HCT116 (cell line): ENCODE data around the gene MLH3.

Experiments
- EZH2 ChIP-seq: fragments of 200-600 bp; sonication (generic); IDR thresholded peaks from 2 replicates; pipeline ENCODE4 v1.6.1; 2017; ENCODE audit warnings: antibody characterized with exemption, mixed run types
- POLR2AphosphoS5 ChIP-seq: IDR thresholded peaks from 2 replicates; pipeline ENCODE4 v1.6.1; 2011; ENCODE audit warnings: mild to moderate bottlenecking, low read depth, low read length, moderate library complexity
- RAD21 ChIP-seq: IDR thresholded peaks from 2 replicates; pipeline ENCODE4 v1.6.1; 2012; ENCODE audit warnings: low read depth, mild to moderate bottlenecking
- TF ChIP-seq, protein P1 (sequence below), 3 experiments: fragments of 200-600 bp in 1 of 3; sonication (generic) in 1 of 3; IDR thresholded peaks in 2 of 3; conservative IDR thresholded peaks in 1 of 3; 2 replicates each; pipeline ENCODE4 v1.5.1; 2012 to 2017; ENCODE audit warnings: low read depth in 2 of 3, low read length in 2 of 3, antibody characterized with exemption in 1 of 3, borderline replicate concordance in 1 of 3, control low read depth in 1 of 3, mild to moderate bottlenecking in 1 of 3, mixed read lengths in 1 of 3, mixed run types in 1 of 3, moderate library complexity in 1 of 3; ENCODE audit not compliant: insufficient read depth in 1 of 3
- TF ChIP-seq, protein P2 (sequence below): IDR thresholded peaks from 2 replicates; pipeline ENCODE4 v1.6.1; 2012; ENCODE audit warnings: low read depth

DNA sequence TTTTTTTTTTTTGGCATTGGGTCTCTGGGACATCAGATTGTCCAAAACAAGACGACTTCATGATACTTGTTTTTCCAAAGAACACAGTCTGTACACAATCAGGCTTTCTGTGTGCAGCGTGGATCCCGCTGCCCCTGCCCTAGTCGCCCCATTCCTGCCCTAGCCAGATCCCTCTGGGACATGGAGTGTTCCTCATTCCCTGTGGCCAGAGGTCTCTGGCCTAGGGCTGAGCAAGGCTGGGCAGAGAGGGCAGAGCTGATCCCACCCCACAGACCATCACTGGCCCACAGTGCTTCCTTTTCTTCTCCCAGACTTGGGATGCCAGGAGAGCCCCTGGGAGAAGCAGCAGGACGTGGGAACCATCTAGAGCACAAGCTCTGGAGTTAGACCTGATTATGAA is 69.4 kb downstream of the MLH3 start:
- TF ChIP-seq EZH2, result no peak
- TF ChIP-seq, protein P1, sequence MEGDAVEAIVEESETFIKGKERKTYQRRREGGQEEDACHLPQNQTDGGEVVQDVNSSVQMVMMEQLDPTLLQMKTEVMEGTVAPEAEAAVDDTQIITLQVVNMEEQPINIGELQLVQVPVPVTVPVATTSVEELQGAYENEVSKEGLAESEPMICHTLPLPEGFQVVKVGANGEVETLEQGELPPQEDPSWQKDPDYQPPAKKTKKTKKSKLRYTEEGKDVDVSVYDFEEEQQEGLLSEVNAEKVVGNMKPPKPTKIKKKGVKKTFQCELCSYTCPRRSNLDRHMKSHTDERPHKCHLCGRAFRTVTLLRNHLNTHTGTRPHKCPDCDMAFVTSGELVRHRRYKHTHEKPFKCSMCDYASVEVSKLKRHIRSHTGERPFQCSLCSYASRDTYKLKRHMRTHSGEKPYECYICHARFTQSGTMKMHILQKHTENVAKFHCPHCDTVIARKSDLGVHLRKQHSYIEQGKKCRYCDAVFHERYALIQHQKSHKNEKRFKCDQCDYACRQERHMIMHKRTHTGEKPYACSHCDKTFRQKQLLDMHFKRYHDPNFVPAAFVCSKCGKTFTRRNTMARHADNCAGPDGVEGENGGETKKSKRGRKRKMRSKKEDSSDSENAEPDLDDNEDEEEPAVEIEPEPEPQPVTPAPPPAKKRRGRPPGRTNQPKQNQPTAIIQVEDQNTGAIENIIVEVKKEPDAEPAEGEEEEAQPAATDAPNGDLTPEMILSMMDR (IDR thresholded peaks at IDR 0.05 in 2 of 3, conservative IDR thresholded peaks at IDR 0.05 in 1 of 3; ENCODE audit: borderline replicate concordance in 1 of 3, insufficient read depth in 1 of 3, low read depth in 2 of 3, low read length in 2 of 3), result no peak
- TF ChIP-seq, protein P2, sequence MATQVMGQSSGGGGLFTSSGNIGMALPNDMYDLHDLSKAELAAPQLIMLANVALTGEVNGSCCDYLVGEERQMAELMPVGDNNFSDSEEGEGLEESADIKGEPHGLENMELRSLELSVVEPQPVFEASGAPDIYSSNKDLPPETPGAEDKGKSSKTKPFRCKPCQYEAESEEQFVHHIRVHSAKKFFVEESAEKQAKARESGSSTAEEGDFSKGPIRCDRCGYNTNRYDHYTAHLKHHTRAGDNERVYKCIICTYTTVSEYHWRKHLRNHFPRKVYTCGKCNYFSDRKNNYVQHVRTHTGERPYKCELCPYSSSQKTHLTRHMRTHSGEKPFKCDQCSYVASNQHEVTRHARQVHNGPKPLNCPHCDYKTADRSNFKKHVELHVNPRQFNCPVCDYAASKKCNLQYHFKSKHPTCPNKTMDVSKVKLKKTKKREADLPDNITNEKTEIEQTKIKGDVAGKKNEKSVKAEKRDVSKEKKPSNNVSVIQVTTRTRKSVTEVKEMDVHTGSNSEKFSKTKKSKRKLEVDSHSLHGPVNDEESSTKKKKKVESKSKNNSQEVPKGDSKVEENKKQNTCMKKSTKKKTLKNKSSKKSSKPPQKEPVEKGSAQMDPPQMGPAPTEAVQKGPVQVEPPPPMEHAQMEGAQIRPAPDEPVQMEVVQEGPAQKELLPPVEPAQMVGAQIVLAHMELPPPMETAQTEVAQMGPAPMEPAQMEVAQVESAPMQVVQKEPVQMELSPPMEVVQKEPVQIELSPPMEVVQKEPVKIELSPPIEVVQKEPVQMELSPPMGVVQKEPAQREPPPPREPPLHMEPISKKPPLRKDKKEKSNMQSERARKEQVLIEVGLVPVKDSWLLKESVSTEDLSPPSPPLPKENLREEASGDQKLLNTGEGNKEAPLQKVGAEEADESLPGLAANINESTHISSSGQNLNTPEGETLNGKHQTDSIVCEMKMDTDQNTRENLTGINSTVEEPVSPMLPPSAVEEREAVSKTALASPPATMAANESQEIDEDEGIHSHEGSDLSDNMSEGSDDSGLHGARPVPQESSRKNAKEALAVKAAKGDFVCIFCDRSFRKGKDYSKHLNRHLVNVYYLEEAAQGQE, result no peak
- no peak for TF ChIP-seq RAD21
- no peak for TF ChIP-seq POLR2AphosphoS5
